LNCaP clone FGC (cell line): ENCODE measurements around the gene COMTD1.
A peak's percentile ranks its signal among the peaks of the same experiment; 100 is the strongest.

Source experiments
- DNase-seq: peaks from one replicate; pipeline ENCODE4 v3.0.0-alpha.2; 2011; ENCODE audit warnings: low read depth
- H3K4me3 ChIP-seq: 2 replicates; pipeline ENCODE4 v1.5.1; 2011; ENCODE audit warnings: mild to moderate bottlenecking, low read depth, low read length, control low read depth
- CTCF ChIP-seq: IDR thresholded peaks from 2 replicates; pipeline ENCODE4 v1.5.1; 2012; ENCODE audit warnings: mild to moderate bottlenecking; ENCODE audit not compliant: control insufficient read depth, insufficient read depth; ENCODE audit errors: extremely low read depth

Gene COMTD1

DNA sequence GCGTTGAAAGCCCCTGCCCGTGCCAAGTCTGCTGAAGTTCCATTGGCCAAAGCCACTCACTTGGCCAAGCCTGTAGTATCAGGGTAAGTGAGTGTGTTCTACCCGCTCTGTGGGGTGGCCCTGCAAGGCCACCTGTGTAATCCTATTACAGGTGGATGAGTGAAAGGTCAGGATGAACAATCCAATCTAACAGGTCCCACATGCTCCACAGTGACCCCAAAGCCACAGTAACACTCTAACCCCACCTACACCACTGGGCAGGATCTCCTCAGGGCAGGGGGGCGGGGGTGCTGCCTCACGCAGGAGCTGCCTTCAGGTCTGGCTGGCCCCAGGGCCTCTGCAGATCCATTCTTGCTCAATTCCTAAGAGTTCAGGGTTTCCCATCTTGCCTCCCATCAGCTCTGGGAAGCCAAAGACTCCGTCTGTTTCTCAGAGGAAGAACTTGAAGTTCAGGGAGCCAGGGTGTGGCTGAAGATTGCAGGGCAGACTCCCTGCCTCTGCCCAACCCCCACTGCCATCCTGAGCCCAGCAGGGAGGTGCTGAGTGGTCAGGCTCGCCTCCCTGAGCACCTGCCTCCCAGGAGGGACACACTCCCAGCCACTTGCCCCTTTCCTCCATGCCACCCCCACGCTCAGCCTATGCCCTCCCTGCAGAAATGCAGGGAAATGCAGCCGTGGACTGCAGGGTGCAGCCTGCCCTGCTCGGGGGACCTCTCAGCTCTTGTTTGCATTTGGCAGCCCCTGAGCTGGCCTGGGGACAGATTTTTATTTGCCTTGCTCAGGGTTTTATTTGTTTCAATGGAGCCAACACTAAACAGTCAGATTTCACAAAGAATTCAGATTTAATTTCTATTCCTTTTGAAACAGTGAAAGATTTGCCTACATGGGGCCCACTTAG, 9.8 kb upstream of the COMTD1 start:
- TF ChIP-seq CTCF, result no peak
- no peak for DNase-seq
- H3K4me3 ChIP-seq, result no peak overlapping the region

DNA sequence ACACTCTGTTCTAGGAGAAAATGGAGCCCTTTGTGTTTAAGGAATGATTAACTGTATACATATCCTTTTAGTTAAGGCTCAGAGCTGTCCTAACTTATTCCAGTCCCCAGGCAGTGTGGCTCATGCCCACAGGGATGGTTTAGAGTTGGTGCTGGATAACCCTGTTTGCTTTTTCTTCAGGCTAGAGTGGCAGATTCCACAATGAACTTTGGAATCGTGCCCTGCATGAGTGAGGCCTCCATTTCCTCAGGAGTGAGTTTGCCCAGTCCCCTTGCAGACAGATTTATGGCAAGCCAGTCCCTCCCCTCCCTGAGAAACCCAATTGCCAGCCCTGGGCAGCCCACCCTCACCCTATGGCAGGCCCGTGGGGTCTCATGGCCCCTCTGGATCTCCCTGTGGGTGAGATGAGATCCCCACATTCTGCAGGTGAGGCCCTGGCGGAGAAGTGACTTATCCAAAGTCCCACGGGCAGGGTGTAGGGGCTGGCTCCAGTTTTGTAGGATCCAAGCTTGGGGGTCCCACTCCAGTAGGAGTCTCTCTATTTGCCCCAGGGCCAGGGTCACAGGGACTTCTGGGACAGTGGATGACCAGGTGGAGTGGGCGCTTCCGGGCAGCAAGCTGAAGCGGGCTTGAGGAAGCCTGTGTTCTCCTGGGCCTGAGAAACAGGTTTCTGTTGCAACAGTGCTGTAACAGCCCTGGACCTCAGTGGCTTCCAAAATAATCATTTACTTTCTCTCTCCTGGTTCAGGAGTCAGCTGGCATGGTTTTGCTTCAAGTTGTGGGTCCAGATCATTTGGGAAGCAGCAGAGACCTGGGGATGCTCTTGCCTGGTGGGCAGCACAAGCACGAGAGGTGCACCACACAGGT, 9.0 kb upstream of the COMTD1 start:
- TF ChIP-seq CTCF, result no peak
- DNase-seq, result peak; percentile 55
- no peak overlapping the region for H3K4me3 ChIP-seq

DNA sequence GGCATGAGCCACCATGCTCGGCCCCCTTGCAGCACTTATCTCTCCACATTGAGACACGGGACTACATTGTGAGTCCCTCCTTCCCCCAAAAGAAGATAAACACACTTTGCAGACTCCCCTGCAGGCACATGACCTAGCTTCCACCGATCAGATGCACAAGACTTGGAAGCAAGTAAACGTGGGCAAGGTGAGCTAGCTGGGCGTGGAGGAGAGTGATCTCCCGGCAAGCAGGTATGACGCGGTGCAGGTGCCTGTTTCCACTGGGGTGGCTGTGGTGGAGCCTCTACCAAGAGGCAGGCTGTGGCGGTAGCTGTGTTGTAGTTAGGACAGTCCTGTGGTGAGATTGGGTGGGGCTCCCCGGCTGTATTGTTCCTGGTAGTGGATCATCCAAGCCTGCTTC, 7.7 kb upstream of the COMTD1 start:
- H3K4me3 ChIP-seq, result no peak overlapping the region
- no peak for TF ChIP-seq CTCF
- DNase-seq, result no peak

DNA sequence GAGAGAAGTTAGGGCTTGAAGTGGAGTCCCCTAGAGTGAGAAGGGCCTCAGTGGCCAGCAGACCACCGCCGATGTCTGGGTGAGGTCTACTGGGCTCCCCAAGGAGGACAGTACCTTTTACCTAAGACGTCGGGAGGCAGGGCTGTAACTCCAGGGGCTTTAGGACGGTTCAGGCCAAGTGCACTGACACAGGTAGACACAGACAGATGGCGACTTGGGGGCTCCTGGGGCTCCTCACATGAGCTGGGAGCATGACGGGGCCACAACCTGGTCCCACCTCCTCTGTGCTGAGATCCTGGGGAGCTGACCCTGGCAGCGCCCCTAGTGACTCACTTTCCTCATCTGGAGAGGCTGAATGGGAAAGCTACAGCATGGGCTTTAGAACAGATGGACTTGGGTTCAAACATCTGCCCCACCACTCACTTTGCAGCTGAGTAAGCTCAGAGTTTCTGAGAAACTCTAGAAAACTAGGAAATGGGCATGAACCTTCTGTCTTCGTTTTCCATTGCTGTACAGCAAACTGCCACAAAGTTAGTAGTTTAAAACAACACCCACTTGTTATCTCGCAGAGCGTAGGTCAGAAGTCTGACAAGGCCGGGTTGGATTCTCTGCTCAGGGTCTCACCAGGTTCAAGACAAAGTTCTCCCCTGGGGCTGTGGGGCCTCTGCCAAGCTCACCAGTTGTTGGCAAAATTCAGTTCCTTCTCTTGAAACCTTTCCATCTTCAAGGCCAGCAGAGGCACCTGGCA, 4.7 kb upstream of the COMTD1 start:
- no peak for TF ChIP-seq CTCF
- no peak for DNase-seq
- H3K4me3 ChIP-seq, result no peak overlapping the region

DNA sequence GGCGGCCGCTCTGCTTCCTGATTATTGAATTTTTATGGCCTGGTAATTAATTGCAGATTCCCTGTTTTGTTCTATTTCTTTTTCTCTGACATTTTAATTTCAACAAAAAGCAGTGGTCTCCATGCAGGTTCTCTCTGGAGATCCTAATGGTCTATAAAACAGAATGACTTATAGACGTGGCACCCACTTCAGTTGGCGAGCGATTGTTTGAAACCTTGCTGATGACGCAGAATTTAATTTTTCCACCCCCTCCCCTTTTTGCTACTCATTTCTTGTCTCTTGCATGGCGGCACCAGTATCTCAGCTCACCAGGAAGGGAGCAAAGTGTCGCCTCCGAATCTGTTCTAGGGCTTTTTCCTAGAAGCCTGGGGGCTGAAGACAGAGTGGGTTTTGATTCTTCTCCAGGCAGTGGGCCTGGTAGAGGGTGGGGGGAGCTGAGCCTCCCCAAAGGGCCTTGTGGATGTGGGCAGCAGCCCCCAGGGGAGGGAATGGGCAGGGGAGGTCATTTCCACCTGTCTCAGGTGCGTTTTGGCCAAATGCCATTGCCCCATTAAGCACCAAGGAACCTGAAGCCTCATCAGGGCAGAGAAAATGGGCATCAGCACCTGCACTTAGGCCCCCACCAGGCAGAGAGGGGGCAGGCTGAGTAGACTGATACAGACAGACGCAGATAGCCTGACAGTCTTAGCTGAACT, 3.5 kb upstream of the COMTD1 start:
- TF ChIP-seq CTCF, result no peak
- DNase-seq, result no peak

GRCh38 chr10:75238182-75239095, 2.7 kb upstream of the COMTD1 start:
- no peak for TF ChIP-seq CTCF
- no peak for DNase-seq
- H3K4me3 ChIP-seq, result no peak overlapping the region

More for the DNA sequence above, 3.5 kb upstream of the COMTD1 start:
- H3K4me3 ChIP-seq, result no peak overlapping the region
